Stimulated activated CD4-positive, alpha-beta T cell treated with anti-CD3 and anti-CD28 coated beads, Interleukin-12 subunit alpha, Interleukin-12 subunit beta, amount 100 ng/mL, for 24 hours (primary cell): ENCODE measurements around the gene CEP68.
A peak's percentile ranks its signal among the peaks of the same experiment; 100 is the strongest.
"Not testable (repeated sequence)": the region's sequence is repeated elsewhere in the genome, so short reads cannot be mapped to it uniquely, and the experiment has no call there.

ENCODE experiments used
- DNase-seq, 2 experiments: peaks; one replicate each; pipeline ENCODE4 v3.0.0-alpha.2; 2020; ENCODE audit warnings: low read depth in 2 of 2

The CEP68 gene, protein sequence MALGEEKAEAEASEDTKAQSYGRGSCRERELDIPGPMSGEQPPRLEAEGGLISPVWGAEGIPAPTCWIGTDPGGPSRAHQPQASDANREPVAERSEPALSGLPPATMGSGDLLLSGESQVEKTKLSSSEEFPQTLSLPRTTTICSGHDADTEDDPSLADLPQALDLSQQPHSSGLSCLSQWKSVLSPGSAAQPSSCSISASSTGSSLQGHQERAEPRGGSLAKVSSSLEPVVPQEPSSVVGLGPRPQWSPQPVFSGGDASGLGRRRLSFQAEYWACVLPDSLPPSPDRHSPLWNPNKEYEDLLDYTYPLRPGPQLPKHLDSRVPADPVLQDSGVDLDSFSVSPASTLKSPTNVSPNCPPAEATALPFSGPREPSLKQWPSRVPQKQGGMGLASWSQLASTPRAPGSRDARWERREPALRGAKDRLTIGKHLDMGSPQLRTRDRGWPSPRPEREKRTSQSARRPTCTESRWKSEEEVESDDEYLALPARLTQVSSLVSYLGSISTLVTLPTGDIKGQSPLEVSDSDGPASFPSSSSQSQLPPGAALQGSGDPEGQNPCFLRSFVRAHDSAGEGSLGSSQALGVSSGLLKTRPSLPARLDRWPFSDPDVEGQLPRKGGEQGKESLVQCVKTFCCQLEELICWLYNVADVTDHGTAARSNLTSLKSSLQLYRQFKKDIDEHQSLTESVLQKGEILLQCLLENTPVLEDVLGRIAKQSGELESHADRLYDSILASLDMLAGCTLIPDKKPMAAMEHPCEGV

DNA sequence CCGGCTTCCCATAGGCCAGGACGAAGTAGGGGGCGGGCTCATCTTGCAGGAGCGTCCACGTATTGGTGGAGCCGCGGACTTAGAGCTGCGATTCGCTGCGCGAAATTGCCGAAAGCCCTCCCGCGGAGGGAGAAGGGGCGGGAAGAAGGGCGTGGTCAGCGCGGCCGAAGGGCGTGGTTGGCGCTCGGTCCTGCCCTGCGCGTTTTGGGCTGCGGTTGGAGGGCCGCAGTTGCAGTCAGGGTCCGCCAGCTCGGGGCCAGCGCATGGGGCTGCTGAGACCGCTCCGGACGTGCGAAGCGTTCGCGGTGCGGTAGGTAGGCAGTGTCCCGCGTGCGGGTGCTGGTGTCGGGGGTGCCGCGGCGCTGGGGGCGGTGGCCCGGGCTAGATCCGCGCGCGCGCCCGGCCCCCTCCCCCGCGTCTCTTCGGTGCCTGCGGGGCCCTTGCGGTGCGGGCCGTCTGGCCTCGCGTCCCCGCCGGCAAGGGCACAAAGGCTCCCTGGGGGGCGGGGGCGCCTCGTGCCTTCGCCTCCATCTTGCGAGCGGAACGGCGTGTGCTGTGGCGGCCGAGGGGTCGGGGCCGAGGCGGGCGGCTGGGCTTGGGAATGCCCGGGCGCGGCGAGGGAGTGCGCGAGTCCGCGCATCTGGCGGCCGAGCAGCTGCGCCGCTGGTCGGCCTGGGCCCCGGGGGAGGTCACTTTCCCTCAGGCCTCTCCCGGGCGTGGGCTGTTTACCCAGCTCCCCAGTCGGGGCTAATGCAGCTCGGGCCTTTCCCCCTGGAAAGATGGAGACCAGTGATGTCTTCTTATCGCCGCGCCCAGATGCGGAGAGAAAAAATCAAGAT, at the start of gene CEP68:
CEP68 (plus strand) TSS at position 202 of the 839 bp plus-strand sequence. CDS start 13,029 bp downstream, outside the sequence.
- peak; percentile 91 to 96 for DNase-seq

DNA sequence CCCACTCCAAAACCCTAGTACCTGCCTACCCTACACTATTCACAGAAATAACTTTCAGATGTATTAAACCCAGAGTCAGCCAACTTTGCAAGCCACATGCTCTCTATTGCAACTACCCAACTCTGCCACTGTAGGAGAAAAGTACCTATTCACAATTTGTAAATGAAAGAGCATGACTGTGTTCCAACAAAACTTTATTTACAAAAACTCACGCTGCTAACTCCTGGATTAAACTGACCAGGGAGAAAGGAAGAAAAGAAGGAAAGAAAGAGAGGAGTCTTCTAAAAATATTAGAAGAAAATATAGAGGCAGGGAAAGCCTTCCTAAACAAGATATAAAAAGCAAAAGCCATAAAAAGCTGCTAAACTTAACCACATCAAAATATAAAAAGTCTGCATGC, 42.4 kb upstream of the CEP68 start:
- no peak for DNase-seq

GRCh38 chr2:65015731-65016130, 40.5 kb upstream of the CEP68 start:
- DNase-seq = no peak

DNA sequence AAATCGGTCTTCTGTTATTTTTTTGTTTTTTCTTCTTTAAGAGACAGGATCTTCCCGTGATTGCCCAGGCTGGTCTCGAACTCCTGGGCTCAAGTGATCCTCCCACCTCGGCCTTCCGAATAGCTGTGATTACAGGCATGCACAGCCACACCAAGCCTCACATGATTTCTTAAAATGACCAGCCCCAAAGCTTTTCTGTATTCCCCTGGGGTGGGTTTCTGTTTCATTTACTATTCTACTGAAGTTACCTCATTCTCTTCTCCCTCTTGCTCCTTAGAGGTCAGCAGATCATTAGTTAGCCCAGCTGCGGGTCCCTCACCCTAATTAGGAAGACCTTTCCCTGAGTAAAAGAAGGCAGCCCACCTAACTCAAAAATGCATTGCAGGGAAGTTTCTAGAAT, 39.4 kb upstream of the CEP68 start:
- DNase-seq = no peak

GRCh38 chr2:65017335-65017734, 38.9 kb upstream of the CEP68 start:
- DNase-seq = no peak

DNA sequence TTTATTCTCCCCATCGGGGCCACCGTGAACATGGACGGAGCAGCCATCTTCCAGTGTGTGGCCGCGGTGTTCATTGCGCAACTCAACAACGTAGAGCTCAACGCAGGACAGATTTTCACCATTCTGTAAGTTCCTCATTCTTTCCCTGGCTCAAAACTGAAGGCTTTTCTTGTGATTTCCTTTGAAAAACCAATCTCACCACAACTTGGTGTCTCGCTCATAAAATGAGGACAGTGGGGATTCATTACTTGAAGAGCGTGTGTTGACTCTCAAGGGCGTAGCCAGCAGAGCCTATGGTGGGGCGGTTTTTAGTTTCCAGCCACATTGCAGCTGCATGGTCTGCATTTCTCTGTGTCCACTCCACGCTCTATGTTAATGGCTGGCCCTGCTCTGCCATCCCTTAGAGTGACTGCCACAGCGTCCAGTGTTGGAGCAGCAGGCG, 38.1 kb upstream of the CEP68 start:
- no peak for DNase-seq

- no peak for DNase-seq
Observed at GRCh38 chr2:65019010-65019409, 37.2 kb upstream of the CEP68 start.

- no peak for DNase-seq
Observed at GRCh38 chr2:65019675-65020195, 36.5 kb upstream of the CEP68 start.

- not testable (repeated sequence) for DNase-seq
Observed at GRCh38 chr2:65020251-65020650, 36.0 kb upstream of the CEP68 start.

DNA sequence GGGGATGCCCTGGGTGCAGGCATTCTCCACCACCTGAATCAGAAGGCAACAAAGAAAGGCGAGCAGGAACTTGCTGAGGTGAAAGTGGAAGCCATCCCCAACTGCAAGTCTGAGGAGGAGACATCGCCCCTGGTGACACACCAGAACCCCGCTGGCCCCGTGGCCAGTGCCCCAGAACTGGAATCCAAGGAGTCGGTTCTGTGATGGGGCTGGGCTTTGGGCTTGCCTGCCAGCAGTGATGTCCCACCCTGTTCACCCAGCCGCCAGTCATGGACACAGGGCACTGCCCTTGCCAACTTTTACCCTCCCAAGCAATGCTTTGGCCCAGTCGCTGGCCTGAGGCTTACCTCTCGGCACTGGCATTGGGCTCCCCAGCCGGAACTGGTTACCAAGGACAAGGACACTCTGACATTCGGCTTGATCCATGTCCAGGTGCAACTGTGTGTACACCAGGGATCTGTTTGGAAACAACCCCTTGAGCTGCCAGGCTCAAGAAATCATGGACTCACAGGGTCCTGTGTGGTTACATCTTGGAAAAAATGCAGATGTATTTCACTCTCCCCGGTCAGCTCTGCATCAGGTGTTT, 35.2 kb upstream of the CEP68 start:
- no peak for DNase-seq

DNA sequence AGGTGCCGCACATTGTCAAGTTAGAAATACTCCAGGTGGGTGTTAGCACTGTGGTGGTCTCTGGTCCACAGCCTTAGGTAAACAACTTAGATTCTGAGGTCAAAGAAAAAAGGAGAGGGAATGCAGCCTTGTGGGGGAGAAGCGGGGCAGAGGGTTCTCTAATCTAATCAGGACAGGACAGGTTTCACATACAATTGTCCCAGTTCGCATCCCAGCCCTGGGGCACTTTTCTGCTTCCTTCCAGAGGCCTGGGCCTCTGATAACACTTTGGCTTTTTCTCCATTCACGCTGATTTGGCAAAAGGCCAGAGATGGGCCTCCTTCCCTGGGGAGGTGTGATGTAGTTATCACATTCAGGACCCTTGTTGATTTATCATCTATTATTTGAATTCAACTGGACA, 34.5 kb upstream of the CEP68 start:
- no peak for DNase-seq

GRCh38 chr2:65022189-65022588, 34.0 kb upstream of the CEP68 start:
- no peak for DNase-seq

- DNase-seq = no peak
Observed at GRCh38 chr2:65023742-65024141, 32.5 kb upstream of the CEP68 start.

DNA sequence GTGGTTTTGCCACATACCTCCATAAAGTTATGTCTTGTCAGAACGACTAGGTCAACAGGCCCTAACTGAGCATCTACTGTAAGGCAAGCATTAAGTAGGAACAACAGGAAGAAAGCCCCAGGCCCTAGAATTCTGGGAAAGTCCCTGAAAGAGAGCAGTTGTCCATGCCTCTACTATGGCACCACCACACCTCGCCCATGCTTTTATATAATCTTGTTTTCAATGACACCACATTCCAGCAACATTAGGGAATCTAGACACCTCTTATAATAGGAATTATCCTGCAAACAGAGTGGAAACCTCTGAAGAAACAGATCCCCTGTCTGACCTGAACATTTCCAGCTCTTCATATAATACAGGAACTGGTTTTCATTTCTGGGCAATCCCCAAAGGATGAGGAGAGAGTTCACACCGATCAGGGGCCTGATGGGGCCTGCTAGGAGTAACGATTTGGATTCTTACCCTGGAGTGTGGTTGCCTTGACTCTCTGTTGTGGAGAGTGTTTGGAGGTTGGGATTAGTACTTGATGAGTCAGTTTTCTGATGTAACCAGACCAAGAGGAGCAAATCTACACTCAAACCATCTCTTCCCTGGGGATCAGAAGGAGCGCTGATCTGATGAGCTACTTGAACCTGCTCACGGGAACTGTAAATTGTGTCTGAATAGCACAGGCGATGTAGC, 31.9 kb upstream of the CEP68 start:
- DNase-seq = no peak

DNA sequence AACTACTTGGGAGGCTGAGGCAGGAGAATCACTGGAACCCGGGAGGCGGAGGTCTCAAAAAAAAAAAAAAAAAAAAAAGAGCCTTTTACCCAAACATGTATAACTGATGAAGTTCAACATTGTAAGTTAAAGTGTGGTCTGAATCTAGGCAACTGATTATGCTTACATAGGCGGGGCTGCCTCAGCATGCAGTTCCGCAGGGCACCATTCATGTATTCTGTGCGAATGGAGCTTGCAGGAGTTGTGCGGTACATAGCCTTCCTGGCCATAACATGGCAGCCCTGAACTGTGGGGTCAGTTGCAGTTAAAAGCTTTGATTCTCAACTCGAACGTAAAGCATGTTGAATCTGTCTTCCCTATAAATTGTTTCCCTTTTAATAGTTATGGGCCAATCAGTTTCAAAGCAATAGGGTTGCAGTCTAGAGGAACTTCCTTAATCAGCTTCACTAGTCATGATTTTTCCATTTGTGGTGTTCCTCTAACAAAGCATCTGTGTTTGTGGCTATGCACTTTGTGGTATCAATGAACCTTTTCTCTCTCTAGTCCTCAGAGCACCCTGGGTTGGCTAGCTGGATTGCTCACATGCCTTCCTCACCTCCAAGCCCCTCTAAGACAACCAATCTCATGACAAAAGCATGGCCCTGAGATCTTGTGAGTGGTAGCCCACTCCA, 30.6 kb upstream of the CEP68 start:
- DNase-seq = no peak

DNA sequence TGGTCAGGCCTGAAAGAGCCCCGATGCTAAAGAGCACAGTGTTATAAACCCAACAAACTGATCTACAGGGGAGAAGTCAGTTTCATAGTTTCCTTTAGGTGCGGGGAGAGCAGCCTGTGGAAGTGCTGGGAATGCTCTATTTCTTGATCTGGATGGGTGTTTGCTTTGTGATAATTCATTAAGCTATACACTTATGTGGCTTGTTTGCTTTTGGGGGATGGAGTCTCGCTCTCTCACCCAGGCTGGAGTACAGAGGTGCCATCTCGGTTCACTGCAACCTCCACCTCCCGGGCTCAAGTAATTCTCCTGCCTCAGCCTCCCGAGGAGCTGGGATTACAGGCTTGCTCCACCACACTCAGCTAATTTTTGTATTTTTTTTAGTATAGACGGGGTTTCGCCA, 30.1 kb upstream of the CEP68 start:
- no peak for DNase-seq

- no peak for DNase-seq
Observed at GRCh38 chr2:65026704-65027464, 29.3 kb upstream of the CEP68 start.

GRCh38 chr2:65027616-65028244, 28.5 kb upstream of the CEP68 start:
- no peak for DNase-seq
